ENCODE measurements around the gene TMX1. TPM values are rescaled to one million over a fixed set of nuclear protein-coding genes. Genes with fewer than 3 reads are reported as not detected.

Gene TMX1
- total RNA-seq, 1 experiment from 2014 or later: 35.3 TPM

DNA sequence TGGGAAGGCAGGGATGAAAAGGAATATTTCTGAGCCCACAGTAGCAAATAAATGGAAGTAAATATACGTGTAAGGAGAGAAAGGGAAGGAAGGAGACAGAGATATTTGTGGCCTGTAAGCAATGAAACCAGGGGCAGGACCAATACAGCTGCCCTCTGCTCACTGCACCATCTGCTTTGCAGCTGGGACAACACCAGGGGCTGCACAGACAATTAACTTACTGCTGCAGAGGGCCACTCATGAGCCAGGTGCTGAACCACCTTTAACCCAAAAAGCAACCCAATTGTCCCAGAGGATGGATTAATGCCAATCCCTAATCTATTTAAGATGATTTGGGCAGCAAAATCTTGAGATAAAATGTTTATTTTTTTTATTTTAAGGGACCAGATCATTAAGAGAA is 30.6 kb upstream of the TMX1 start:
- Histone ChIP-seq H3K9me2 (ENCODE audit: insufficient read depth) (no peaks in the 10 kb centered on the region), H3K4me2 (no peak overlapping the region), H3K9me3 (ENCODE audit: insufficient read depth, low read depth) (no peaks in the 10 kb centered on the region), H3K36me3 (ENCODE audit: low read depth) (no peaks in the 10 kb centered on the region), H3K4me3 (no peak overlapping the region), H3K79me2 (ENCODE audit: low read depth) (no peaks in the 10 kb centered on the region), H3F3A (ENCODE audit: insufficient read depth, low read depth) (no peaks in the 10 kb centered on the region), H3K27me3 (ENCODE audit: insufficient read depth, low read depth) (no peaks in the 10 kb centered on the region), H3K4me1 (replicated peaks; ENCODE audit: insufficient read depth) (no peaks in the 10 kb centered on the region), H2AFZ (no peak overlapping the region), H3K27ac (no peak overlapping the region), H4K20me1 (ENCODE audit: insufficient read depth) (no peaks in the 10 kb centered on the region)
- DNase-seq: no peak
- BruUV-seq (replicated peaks): no TSS peak
- intact Hi-C loops (cut with micrococcal nuclease; ENCODE audit: unreplicated experiment): no loop called here
- TF ChIP-seq EZH2 (IDR thresholded peaks at IDR 0.05; ENCODE audit: low read depth): no peak
- TF ChIP-seq, protein P1, sequence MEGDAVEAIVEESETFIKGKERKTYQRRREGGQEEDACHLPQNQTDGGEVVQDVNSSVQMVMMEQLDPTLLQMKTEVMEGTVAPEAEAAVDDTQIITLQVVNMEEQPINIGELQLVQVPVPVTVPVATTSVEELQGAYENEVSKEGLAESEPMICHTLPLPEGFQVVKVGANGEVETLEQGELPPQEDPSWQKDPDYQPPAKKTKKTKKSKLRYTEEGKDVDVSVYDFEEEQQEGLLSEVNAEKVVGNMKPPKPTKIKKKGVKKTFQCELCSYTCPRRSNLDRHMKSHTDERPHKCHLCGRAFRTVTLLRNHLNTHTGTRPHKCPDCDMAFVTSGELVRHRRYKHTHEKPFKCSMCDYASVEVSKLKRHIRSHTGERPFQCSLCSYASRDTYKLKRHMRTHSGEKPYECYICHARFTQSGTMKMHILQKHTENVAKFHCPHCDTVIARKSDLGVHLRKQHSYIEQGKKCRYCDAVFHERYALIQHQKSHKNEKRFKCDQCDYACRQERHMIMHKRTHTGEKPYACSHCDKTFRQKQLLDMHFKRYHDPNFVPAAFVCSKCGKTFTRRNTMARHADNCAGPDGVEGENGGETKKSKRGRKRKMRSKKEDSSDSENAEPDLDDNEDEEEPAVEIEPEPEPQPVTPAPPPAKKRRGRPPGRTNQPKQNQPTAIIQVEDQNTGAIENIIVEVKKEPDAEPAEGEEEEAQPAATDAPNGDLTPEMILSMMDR (conservative IDR thresholded peaks at IDR 0.05): no peak
- ChIA-PET POLR2A (ENCODE audit: unreplicated experiment) (interaction anchor here (0.6 kb wide), 1 partner anchor 38 kb away, joined by 4 read pairs; no protein-coding TSS in a partner anchor), CTCF (no interaction called here)

GRCh38 chr14:51210594-51210993 is 29.5 kb upstream of the TMX1 start:
- H3K9me2 ChIP-seq (ENCODE audit: insufficient read depth): no peaks in the 10 kb centered on the region
- no peaks in the 10 kb centered on the region for H3K9me3 ChIP-seq (ENCODE audit: insufficient read depth, low read depth)
- no peaks in the 10 kb centered on the region for H3K27me3 ChIP-seq (ENCODE audit: insufficient read depth, low read depth)
- H3K4me1 ChIP-seq (replicated peaks; ENCODE audit: insufficient read depth): no peaks in the 10 kb centered on the region
- DNase-seq: no peak
- H4K20me1 ChIP-seq (ENCODE audit: insufficient read depth): no peaks in the 10 kb centered on the region
- H3K4me2 ChIP-seq: no peak overlapping the region
- no peaks in the 10 kb centered on the region for H3K79me2 ChIP-seq (ENCODE audit: low read depth)
- no TSS peak for BruUV-seq (replicated peaks)
- H3K4me3 ChIP-seq: no peak overlapping the region
- H2AFZ ChIP-seq: no peak overlapping the region
- ChIA-PET CTCF (interaction anchor here (0.6 kb wide), 1 partner anchor 116 kb away, joined by 3 read pairs; the partner anchor contains the start of gene TRIM9), POLR2A (ENCODE audit: unreplicated experiment) (no interaction called here)
- TF ChIP-seq EZH2 (IDR thresholded peaks at IDR 0.05; ENCODE audit: low read depth): no peak
- H3K27ac ChIP-seq: no peak overlapping the region
- no peaks in the 10 kb centered on the region for H3F3A ChIP-seq (ENCODE audit: insufficient read depth, low read depth)
- intact Hi-C loops (cut with micrococcal nuclease; ENCODE audit: unreplicated experiment): loop anchor here (10.0 kb wide), 1 partner anchor 116 kb away; the partner anchor contains the start of gene TRIM9
- H3K36me3 ChIP-seq (ENCODE audit: low read depth): no peaks in the 10 kb centered on the region

- H3K27me3 ChIP-seq (ENCODE audit: insufficient read depth, low read depth): no peaks in the 10 kb centered on the region
- CTCF ChIA-PET: interaction anchor here (0.6 kb wide), 1 partner anchor 116 kb away, joined by 3 read pairs; the partner anchor contains the start of gene TRIM9
- DNase-seq: no peak
- no peak overlapping the region for H3K27ac ChIP-seq
- H3K9me2 ChIP-seq (ENCODE audit: insufficient read depth): no peaks in the 10 kb centered on the region
- POLR2A ChIA-PET (ENCODE audit: unreplicated experiment): no interaction called here
- no peaks in the 10 kb centered on the region for H3K79me2 ChIP-seq (ENCODE audit: low read depth)
- no peak overlapping the region for H3K4me2 ChIP-seq
- H4K20me1 ChIP-seq (ENCODE audit: insufficient read depth): no peaks in the 10 kb centered on the region
- intact Hi-C loops (cut with micrococcal nuclease; ENCODE audit: unreplicated experiment): loop anchor here (10.0 kb wide), 1 partner anchor 116 kb away; the partner anchor contains the start of gene TRIM9
- no peaks in the 10 kb centered on the region for H3F3A ChIP-seq (ENCODE audit: insufficient read depth, low read depth)
- BruUV-seq (replicated peaks): no TSS peak
- H2AFZ ChIP-seq: no peak overlapping the region
- no peaks in the 10 kb centered on the region for H3K4me1 ChIP-seq (replicated peaks; ENCODE audit: insufficient read depth)
- no peak overlapping the region for H3K4me3 ChIP-seq
- H3K36me3 ChIP-seq (ENCODE audit: low read depth): no peaks in the 10 kb centered on the region
- TF ChIP-seq EZH2 (IDR thresholded peaks at IDR 0.05; ENCODE audit: low read depth): no peak
- TF ChIP-seq, protein P1 (conservative IDR thresholded peaks at IDR 0.05): no peak
- H3K9me3 ChIP-seq (ENCODE audit: insufficient read depth, low read depth): no peaks in the 10 kb centered on the region
Measured at GRCh38 chr14:51211149-51211548, 28.9 kb upstream of the TMX1 start.

- intact Hi-C loops (cut with micrococcal nuclease; ENCODE audit: unreplicated experiment): loop anchor here (10.0 kb wide), 1 partner anchor 122 kb away; the partner anchor contains the start of gene TRIM9
- Histone ChIP-seq H3K4me3 (no peak overlapping the region), H3K4me2 (no peak overlapping the region), H3K9me3 (ENCODE audit: insufficient read depth, low read depth) (no peaks in the 10 kb centered on the region), H3F3A (ENCODE audit: insufficient read depth, low read depth) (no peaks in the 10 kb centered on the region), H3K79me2 (ENCODE audit: low read depth) (no peaks in the 10 kb centered on the region), H3K9me2 (ENCODE audit: insufficient read depth) (no peaks in the 10 kb centered on the region), H2AFZ (no peak overlapping the region), H4K20me1 (ENCODE audit: insufficient read depth) (no peaks in the 10 kb centered on the region), H3K4me1 (replicated peaks; ENCODE audit: insufficient read depth) (no peaks in the 10 kb centered on the region), H3K27ac (no peak overlapping the region), H3K36me3 (ENCODE audit: low read depth) (no peaks in the 10 kb centered on the region), H3K27me3 (ENCODE audit: insufficient read depth, low read depth) (no peaks in the 10 kb centered on the region)
- DNase-seq: no peak
- ChIA-PET CTCF (interaction anchor here (0.7 kb wide), 1 partner anchor 872 kb away, joined by 3 read pairs; no protein-coding TSS in a partner anchor), POLR2A (ENCODE audit: unreplicated experiment) (no interaction called here)
- BruUV-seq (replicated peaks): no TSS peak
- TF ChIP-seq, protein P1 (conservative IDR thresholded peaks at IDR 0.05): no peak
- TF ChIP-seq EZH2 (IDR thresholded peaks at IDR 0.05; ENCODE audit: low read depth): no peak
Measured at GRCh38 chr14:51216602-51217001, 23.4 kb upstream of the TMX1 start.

Measured in PC-9 (cell line).